ENCODE results near the gene PDE6C.

DNA sequence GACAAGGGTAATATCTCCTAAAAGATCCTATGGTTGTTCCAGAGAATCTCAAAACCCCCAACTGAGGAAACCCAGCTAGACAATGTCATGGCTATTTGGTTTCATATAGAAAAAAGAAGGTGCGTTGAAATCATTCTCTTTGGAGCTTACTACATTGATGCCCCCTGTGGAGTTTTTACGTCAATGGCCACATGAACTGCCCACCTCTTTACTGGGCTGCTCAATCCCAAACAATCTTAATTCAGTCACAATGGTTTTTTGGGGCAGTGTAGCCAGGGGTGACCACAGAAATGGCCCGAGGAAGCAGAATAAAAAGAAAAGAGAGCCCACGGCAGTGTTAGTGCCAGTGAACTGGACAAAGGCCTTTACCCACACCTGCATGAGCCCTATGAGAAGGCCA, 19.1 kb upstream of the PDE6C start:
- TF ChIP-seq, protein P1, sequence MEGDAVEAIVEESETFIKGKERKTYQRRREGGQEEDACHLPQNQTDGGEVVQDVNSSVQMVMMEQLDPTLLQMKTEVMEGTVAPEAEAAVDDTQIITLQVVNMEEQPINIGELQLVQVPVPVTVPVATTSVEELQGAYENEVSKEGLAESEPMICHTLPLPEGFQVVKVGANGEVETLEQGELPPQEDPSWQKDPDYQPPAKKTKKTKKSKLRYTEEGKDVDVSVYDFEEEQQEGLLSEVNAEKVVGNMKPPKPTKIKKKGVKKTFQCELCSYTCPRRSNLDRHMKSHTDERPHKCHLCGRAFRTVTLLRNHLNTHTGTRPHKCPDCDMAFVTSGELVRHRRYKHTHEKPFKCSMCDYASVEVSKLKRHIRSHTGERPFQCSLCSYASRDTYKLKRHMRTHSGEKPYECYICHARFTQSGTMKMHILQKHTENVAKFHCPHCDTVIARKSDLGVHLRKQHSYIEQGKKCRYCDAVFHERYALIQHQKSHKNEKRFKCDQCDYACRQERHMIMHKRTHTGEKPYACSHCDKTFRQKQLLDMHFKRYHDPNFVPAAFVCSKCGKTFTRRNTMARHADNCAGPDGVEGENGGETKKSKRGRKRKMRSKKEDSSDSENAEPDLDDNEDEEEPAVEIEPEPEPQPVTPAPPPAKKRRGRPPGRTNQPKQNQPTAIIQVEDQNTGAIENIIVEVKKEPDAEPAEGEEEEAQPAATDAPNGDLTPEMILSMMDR (IDR thresholded peaks at IDR 0.05), result no peak
- TF ChIP-seq, protein P2, sequence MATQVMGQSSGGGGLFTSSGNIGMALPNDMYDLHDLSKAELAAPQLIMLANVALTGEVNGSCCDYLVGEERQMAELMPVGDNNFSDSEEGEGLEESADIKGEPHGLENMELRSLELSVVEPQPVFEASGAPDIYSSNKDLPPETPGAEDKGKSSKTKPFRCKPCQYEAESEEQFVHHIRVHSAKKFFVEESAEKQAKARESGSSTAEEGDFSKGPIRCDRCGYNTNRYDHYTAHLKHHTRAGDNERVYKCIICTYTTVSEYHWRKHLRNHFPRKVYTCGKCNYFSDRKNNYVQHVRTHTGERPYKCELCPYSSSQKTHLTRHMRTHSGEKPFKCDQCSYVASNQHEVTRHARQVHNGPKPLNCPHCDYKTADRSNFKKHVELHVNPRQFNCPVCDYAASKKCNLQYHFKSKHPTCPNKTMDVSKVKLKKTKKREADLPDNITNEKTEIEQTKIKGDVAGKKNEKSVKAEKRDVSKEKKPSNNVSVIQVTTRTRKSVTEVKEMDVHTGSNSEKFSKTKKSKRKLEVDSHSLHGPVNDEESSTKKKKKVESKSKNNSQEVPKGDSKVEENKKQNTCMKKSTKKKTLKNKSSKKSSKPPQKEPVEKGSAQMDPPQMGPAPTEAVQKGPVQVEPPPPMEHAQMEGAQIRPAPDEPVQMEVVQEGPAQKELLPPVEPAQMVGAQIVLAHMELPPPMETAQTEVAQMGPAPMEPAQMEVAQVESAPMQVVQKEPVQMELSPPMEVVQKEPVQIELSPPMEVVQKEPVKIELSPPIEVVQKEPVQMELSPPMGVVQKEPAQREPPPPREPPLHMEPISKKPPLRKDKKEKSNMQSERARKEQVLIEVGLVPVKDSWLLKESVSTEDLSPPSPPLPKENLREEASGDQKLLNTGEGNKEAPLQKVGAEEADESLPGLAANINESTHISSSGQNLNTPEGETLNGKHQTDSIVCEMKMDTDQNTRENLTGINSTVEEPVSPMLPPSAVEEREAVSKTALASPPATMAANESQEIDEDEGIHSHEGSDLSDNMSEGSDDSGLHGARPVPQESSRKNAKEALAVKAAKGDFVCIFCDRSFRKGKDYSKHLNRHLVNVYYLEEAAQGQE (IDR thresholded peaks at IDR 0.05; ENCODE audit: insufficient read depth in 1 of 2, low read depth in 2 of 2, low read length in 1 of 2), result no peak

All from Panc1 (cell line).